ENCODE data around the gene NSMCE1. TPM values are rescaled to one million over a fixed set of nuclear protein-coding genes. Genes with fewer than 3 reads are reported as not detected.
"Not testable (repeated sequence)": the region's sequence is repeated elsewhere in the genome, so short reads cannot be mapped to it uniquely, and the experiment has no call there.

Gene NSMCE1
- total RNA-seq, 1 donor from 2014 or later, result 21.0 TPM

GRCh38 chr16:27267037-27267677, 1.4 kb downstream of the NSMCE1 start:
- H3K9me3 Mint-ChIP-seq (ENCODE audit: unreplicated experiment), result no peaks in the 10 kb centered on the region
- H3K36me3 Mint-ChIP-seq (ENCODE audit: low read depth, unreplicated experiment), result no peaks in the 10 kb centered on the region
- no peak overlapping the region for H3K4me3 Mint-ChIP-seq (ENCODE audit: unreplicated experiment)
- no peak for DNase-seq (ENCODE audit: low spot score)
- TF ChIP-seq, protein P1, sequence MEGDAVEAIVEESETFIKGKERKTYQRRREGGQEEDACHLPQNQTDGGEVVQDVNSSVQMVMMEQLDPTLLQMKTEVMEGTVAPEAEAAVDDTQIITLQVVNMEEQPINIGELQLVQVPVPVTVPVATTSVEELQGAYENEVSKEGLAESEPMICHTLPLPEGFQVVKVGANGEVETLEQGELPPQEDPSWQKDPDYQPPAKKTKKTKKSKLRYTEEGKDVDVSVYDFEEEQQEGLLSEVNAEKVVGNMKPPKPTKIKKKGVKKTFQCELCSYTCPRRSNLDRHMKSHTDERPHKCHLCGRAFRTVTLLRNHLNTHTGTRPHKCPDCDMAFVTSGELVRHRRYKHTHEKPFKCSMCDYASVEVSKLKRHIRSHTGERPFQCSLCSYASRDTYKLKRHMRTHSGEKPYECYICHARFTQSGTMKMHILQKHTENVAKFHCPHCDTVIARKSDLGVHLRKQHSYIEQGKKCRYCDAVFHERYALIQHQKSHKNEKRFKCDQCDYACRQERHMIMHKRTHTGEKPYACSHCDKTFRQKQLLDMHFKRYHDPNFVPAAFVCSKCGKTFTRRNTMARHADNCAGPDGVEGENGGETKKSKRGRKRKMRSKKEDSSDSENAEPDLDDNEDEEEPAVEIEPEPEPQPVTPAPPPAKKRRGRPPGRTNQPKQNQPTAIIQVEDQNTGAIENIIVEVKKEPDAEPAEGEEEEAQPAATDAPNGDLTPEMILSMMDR (IDR thresholded peaks at IDR 0.05; ENCODE audit: unreplicated experiment), result no peak
- H3K27me3 Mint-ChIP-seq (ENCODE audit: unreplicated experiment), result peaks cover 3% of the 10 kb centered on the region
- H3K4me1 Mint-ChIP-seq (ENCODE audit: unreplicated experiment), result peaks cover 3% of the 10 kb centered on the region
- H3K27ac Mint-ChIP-seq (ENCODE audit: unreplicated experiment), result no peak overlapping the region

DNA sequence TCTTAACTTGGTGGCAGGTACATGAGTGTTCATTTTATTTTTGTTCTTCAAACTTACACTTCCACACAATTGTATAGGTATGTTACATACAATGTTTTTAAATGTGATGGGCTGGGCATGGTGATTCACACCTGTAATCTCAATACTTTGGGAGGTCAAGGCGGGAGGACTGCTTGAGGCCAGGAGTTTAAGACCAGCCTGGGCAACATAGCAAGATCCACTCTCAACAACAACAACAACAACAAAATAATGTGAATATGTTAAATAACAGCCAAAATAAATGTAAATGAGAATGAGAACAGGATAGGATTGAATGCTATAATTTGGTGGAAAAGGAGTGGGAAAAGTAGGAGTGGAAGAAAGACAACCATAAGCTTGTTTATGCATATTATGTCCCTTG, 2.6 kb downstream of the NSMCE1 start:
- no peak for DNase-seq (ENCODE audit: low spot score)
- Mint-ChIP-seq H3K4me3 (ENCODE audit: unreplicated experiment) (no peak overlapping the region), H3K4me1 (ENCODE audit: unreplicated experiment) (peaks cover 3% of the 10 kb centered on the region), H3K36me3 (ENCODE audit: low read depth, unreplicated experiment) (no peaks in the 10 kb centered on the region), H3K9me3 (ENCODE audit: unreplicated experiment) (no peaks in the 10 kb centered on the region), H3K27ac (ENCODE audit: unreplicated experiment) (no peak overlapping the region), H3K27me3 (ENCODE audit: unreplicated experiment) (no peaks in the 10 kb centered on the region)
- TF ChIP-seq, protein P1 (IDR thresholded peaks at IDR 0.05; ENCODE audit: unreplicated experiment), result no peak

GRCh38 chr16:27264151-27264550, 4.4 kb downstream of the NSMCE1 start:
- H3K27ac Mint-ChIP-seq (ENCODE audit: unreplicated experiment), result no peak overlapping the region
- no peak overlapping the region for H3K4me3 Mint-ChIP-seq (ENCODE audit: unreplicated experiment)
- no peaks in the 10 kb centered on the region for H3K27me3 Mint-ChIP-seq (ENCODE audit: unreplicated experiment)
- H3K9me3 Mint-ChIP-seq (ENCODE audit: unreplicated experiment), result no peaks in the 10 kb centered on the region
- TF ChIP-seq, protein P1 (IDR thresholded peaks at IDR 0.05; ENCODE audit: unreplicated experiment), result no peak
- peaks cover 10% of the 10 kb centered on the region for H3K4me1 Mint-ChIP-seq (ENCODE audit: unreplicated experiment)
- no peak for DNase-seq (ENCODE audit: low spot score)
- H3K36me3 Mint-ChIP-seq (ENCODE audit: low read depth, unreplicated experiment), result no peaks in the 10 kb centered on the region

DNA sequence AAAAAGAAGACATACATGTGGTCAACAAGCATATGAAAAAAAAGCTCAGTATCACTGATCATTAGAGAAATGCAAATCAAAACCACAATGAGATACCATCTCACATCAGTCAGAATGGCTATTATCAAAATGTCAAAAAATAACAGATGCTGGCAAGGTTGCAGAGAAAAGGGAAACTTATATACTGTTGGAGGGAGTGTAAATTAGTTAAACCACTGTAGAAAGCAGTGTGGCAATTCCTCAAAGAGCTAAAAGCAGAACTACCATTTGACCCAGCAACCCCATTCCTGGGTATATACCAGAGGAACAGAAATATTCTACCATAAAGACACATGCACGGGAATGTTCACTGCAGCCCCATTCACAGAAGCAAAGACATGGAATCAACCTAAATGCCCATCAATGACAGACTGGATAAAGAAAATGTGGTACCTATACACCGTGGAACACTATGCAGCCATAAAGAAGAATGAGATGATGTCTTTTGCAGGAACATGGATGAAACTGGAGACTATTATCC, 5.6 kb downstream of the NSMCE1 start:
- not testable (repeated sequence) for H3K27ac Mint-ChIP-seq (ENCODE audit: unreplicated experiment); H3K36me3 Mint-ChIP-seq (ENCODE audit: low read depth, unreplicated experiment); H3K9me3 Mint-ChIP-seq (ENCODE audit: unreplicated experiment); H3K27me3 Mint-ChIP-seq (ENCODE audit: unreplicated experiment); H3K4me3 Mint-ChIP-seq (ENCODE audit: unreplicated experiment); DNase-seq (ENCODE audit: low spot score)
- H3K4me1 Mint-ChIP-seq (ENCODE audit: unreplicated experiment), result peaks cover 18% of the 10 kb centered on the region

- Mint-ChIP-seq H3K4me3 (ENCODE audit: unreplicated experiment) (no peak overlapping the region), H3K36me3 (ENCODE audit: low read depth, unreplicated experiment) (peaks cover 6% of the 10 kb centered on the region), H3K9me3 (ENCODE audit: unreplicated experiment) (no peaks in the 10 kb centered on the region), H3K27me3 (ENCODE audit: unreplicated experiment) (no peaks in the 10 kb centered on the region), H3K4me1 (ENCODE audit: unreplicated experiment) (peaks cover 21% of the 10 kb centered on the region), H3K27ac (ENCODE audit: unreplicated experiment) (no peak overlapping the region)
- TF ChIP-seq, protein P1 (IDR thresholded peaks at IDR 0.05; ENCODE audit: unreplicated experiment), result no peak
- no peak for DNase-seq (ENCODE audit: low spot score)
Measured at GRCh38 chr16:27259710-27260109, 8.9 kb downstream of the NSMCE1 start.
